CD4-positive, alpha-beta T cell (primary cell): Measurements from ENCODE around the gene PHKA1. TPM values are rescaled to one million over a fixed set of nuclear protein-coding genes. Genes with fewer than 3 reads are reported as not detected.
A peak's percentile ranks its signal among the peaks of the same experiment; 100 is the strongest.
"Not testable (repeated sequence)": the region's sequence is repeated elsewhere in the genome, so short reads cannot be mapped to it uniquely, and the experiment has no call there.

Experiments
- ATAC-seq: fragments of 200-7000 bp; cut with Tn5 transposase; one replicate; pipeline ENCODE4 v1.10.0; 2022; ENCODE audit warnings: mild to moderate bottlenecking; ENCODE audit not compliant: poor library complexity
- CTCF ChIA-PET: fragments of 350-600 bp; sonication (Branson Sonifier 250); formaldehyde crosslinking; loops from one replicate; lab custom pipeline; 2021; ENCODE audit warnings: antibody characterized with exemption, inconsistent platforms; lab: Charles Lee
- POLR2A ChIA-PET: fragments of 350-600 bp; sonication (Branson Sonifier 250); formaldehyde crosslinking; loops from one replicate; lab custom pipeline; 2021; ENCODE audit warnings: antibody characterized with exemption, inconsistent platforms; lab: Charles Lee
- DNase-seq, 14 experiments: peaks; one replicate each; pipeline ENCODE4 v3.0.0-alpha.2; 2013 to 2020; ENCODE audit warnings: mixed read lengths in 2 of 14
- H3K27ac ChIP-seq, 2 donors: one replicate each; pipeline versions ENCODE4 v1.5.1 to v1.7.0; 2013; ENCODE audit warnings: low read length in 2 of 2, low read depth in 1 of 2, mild to moderate bottlenecking in 1 of 2
- H3K27me3 ChIP-seq, 2 experiments: 1 replicate in 1 of 2; 2 replicates in 1 of 2; pipeline versions ENCODE4 v1.6.1 to v1.7.0; 2013; ENCODE audit warnings: low read length in 2 of 2, control low read depth in 1 of 2, mild to moderate bottlenecking in 1 of 2, moderate library complexity in 1 of 2; ENCODE audit not compliant: insufficient read depth in 2 of 2, control insufficient read depth in 1 of 2
- H3K36me3 ChIP-seq: one replicate; pipeline ENCODE4 v1.6.1; 2013; ENCODE audit warnings: low read length, control low read depth; ENCODE audit not compliant: insufficient read depth
- H3K4me1 ChIP-seq: one replicate; pipeline ENCODE4 v1.6.1; 2013; ENCODE audit warnings: low read length, control low read depth; ENCODE audit not compliant: insufficient read depth
- H3K4me3 ChIP-seq: one replicate; pipeline ENCODE4 v1.5.1; 2013; ENCODE audit warnings: mild to moderate bottlenecking, low read length, moderate library complexity
- H3K9me3 ChIP-seq, 2 experiments: 1 replicate in 1 of 2; 2 replicates in 1 of 2; pipeline versions ENCODE4 v1.6.1 to v1.7.0; 2013; ENCODE audit warnings: low read length in 2 of 2, mild to moderate bottlenecking in 2 of 2, control low read depth in 1 of 2, moderate library complexity in 1 of 2; ENCODE audit not compliant: control insufficient read depth in 1 of 2, insufficient read depth in 1 of 2
- H3K27ac Mint-ChIP-seq: one replicate; pipeline ENCODE4 v1.8.0; 2020; ENCODE audit warnings: mixed read lengths
- H3K27me3 Mint-ChIP-seq: one replicate; pipeline ENCODE4 v1.8.0; 2021; ENCODE audit warnings: mixed read lengths
- H3K36me3 Mint-ChIP-seq: one replicate; pipeline ENCODE4 v1.8.0; 2021; ENCODE audit warnings: low read depth, mixed read lengths
- H3K4me1 Mint-ChIP-seq: one replicate; pipeline ENCODE4 v1.8.0; 2021; ENCODE audit warnings: low read depth, mixed read lengths
- H3K4me3 Mint-ChIP-seq: one replicate; pipeline ENCODE4 v1.8.0; 2020; ENCODE audit warnings: mild to moderate bottlenecking, mixed read lengths
- H3K9me3 Mint-ChIP-seq: one replicate; pipeline ENCODE4 v1.8.0; 2020; ENCODE audit warnings: mixed read lengths
- CTCF ChIP-seq: fragments of 200-600 bp; IDR thresholded peaks from one replicate; pipeline ENCODE4 v1.8.0; 2022; ENCODE audit warnings: antibody characterized with exemption, mild to moderate bottlenecking
- intact Hi-C, 2 experiments: fragments of 100-400 bp; cut with DNase I in 1 of 2; cut with micrococcal nuclease in 1 of 2; formaldehyde crosslinking; loops; one replicate each; pipeline versions ENCODE4 v1.15.1 to v1.9.0; 2023 to 2025; cut with DNase I, micrococcal nuclease
- total RNA-seq, 174 experiments: library from RNA in 2 of 174; stranded (reverse) in 2 of 174; gene quantifications; one replicate each; pipeline ENCODE4 v1.2.3 and lab custom pipeline; 2021 to 2026

Gene PHKA1
- total RNA-seq, 2 experiments from 2014 or later = 0.39 to 0.63 TPM

GRCh38 chrX:72554448-72555140, 159.5 kb downstream of the PHKA1 start:
- H3K27ac ChIP-seq = no peak overlapping the region
- Mint-ChIP-seq H3K27ac (no peak overlapping the region), H3K4me1 (peaks cover 11% of the 10 kb centered on the region), H3K4me3 (no peak overlapping the region), H3K27me3 (no peaks in the 10 kb centered on the region), H3K9me3 (no peaks in the 10 kb centered on the region), H3K36me3 (peaks cover 44% of the 10 kb centered on the region)
- H3K4me1 ChIP-seq = no peaks in the 10 kb centered on the region
- ATAC-seq = no peak
- H3K9me3 ChIP-seq = no peaks in the 10 kb centered on the region
- CTCF ChIA-PET = no interaction called here
- POLR2A ChIA-PET = interaction anchor here (0.7 kb wide), 1 partner anchor 27 kb away, joined by 3 read pairs; no protein-coding TSS in a partner anchor
- H3K36me3 ChIP-seq = no peaks in the 10 kb centered on the region
- no peak for TF ChIP-seq CTCF
- H3K4me3 ChIP-seq = no peak overlapping the region
- peak in 1 of 14 experiments; percentile 3 for DNase-seq
- no peaks in the 10 kb centered on the region for H3K27me3 ChIP-seq
- intact Hi-C loops = no loop called here

- H3K36me3 Mint-ChIP-seq = peaks cover 34% of the 10 kb centered on the region
- DNase-seq, H3K4me1 ChIP-seq, H3K36me3 ChIP-seq, intact Hi-C loops, H3K9me3 Mint-ChIP-seq, H3K27ac ChIP-seq, H3K27me3 Mint-ChIP-seq, H3K27me3 ChIP-seq, H3K27ac Mint-ChIP-seq, H3K4me1 Mint-ChIP-seq, H3K4me3 Mint-ChIP-seq, POLR2A ChIA-PET, ATAC-seq, H3K4me3 ChIP-seq, CTCF ChIA-PET, H3K9me3 ChIP-seq: not testable (repeated sequence)
Observed at GRCh38 chrX:72552443-72552842, 161.7 kb downstream of the PHKA1 start.

- Mint-ChIP-seq H3K27me3 (no peaks in the 10 kb centered on the region), H3K27ac (no peak overlapping the region), H3K36me3 (peaks cover 53% of the 10 kb centered on the region), H3K4me3 (no peak overlapping the region), H3K4me1 (no peaks in the 10 kb centered on the region), H3K9me3 (no peaks in the 10 kb centered on the region)
- Histone ChIP-seq H3K9me3 (no peaks in the 10 kb centered on the region), H3K4me1 (no peaks in the 10 kb centered on the region), H3K4me3 (no peak overlapping the region), H3K36me3 (peaks cover 4% of the 10 kb centered on the region), H3K27ac (no peak overlapping the region), H3K27me3 (no peaks in the 10 kb centered on the region)
- ATAC-seq (no peak), DNase-seq (no peak)
- intact Hi-C loops = no loop called here
- ChIA-PET CTCF (no interaction called here), POLR2A (no interaction called here)
- TF ChIP-seq CTCF = no peak
Observed at GRCh38 chrX:72545990-72546389, 168.1 kb downstream of the PHKA1 start.
